Right renal cortex interstitium (tissue), 3 donors: ENCODE data around the gene TCERG1. TPM values are rescaled to one million over a fixed set of nuclear protein-coding genes. Genes with fewer than 3 reads are reported as not detected.
"Not testable (repeated sequence)": the region's sequence is repeated elsewhere in the genome, so short reads cannot be mapped to it uniquely, and the experiment has no call there.

Source experiments
- DNase-seq, 3 donors: peaks; one replicate each; pipeline ENCODE4 v3.0.0-alpha.2; 2013; ENCODE audit warnings: low read depth in 3 of 3, low spot score in 2 of 3
- polyA plus RNA-seq, 3 donors: library from polyadenylated mRNA; unstranded; fragments of 120-200 nt; gene quantifications; one replicate each; pipeline ENCODE4 v1.2.1, GENCODE V29; 2013; ENCODE audit not compliant: insufficient read length in 3 of 3

TCERG1 gene
- polyA plus RNA-seq, 3 donors, result 100 to 122 (median 115) TPM

- DNase-seq, result peak in 1 of 3 donors; percentile 5
Measured at GRCh38 chr5:146516151-146516475, 69.0 kb downstream of the TCERG1 start, which contains the start of gene GPR151. GPR151 (minus strand) TSS chr5:146516190; CDS start chr5:146516113, 77 bp downstream.

- no peak for DNase-seq
Measured at GRCh38 chr5:146519554-146519953, 72.4 kb downstream of the TCERG1 start.

GRCh38 chr5:146520731-146521130 is 73.6 kb downstream of the TCERG1 start:
- DNase-seq, result no peak

- DNase-seq, result no peak
Measured at GRCh38 chr5:146521403-146522106, 74.4 kb downstream of the TCERG1 start.

- DNase-seq, result no peak
Measured at GRCh38 chr5:146523698-146524097, 76.6 kb downstream of the TCERG1 start.

GRCh38 chr5:146527785-146528184 is 80.7 kb downstream of the TCERG1 start:
- no peak for DNase-seq

- DNase-seq, result no peak
Measured at GRCh38 chr5:146528236-146528635, 81.1 kb downstream of the TCERG1 start.

- no peak for DNase-seq
Measured at GRCh38 chr5:146529984-146530383, 82.9 kb downstream of the TCERG1 start.

- peak in 2 of 3 donors; percentile 25 to 47 for DNase-seq
Measured at GRCh38 chr5:146533260-146533857, 86.2 kb downstream of the TCERG1 start.

GRCh38 chr5:146533882-146534281 is 86.7 kb downstream of the TCERG1 start:
- no peak for DNase-seq

- no peak for DNase-seq
Measured at GRCh38 chr5:146538432-146538831, 91.3 kb downstream of the TCERG1 start.

- DNase-seq, result no peak
Measured at GRCh38 chr5:146539973-146540372, 92.8 kb downstream of the TCERG1 start.

- DNase-seq, result no peak
Measured at GRCh38 chr5:146540414-146540813, 93.3 kb downstream of the TCERG1 start.

- peak in 2 of 3 donors; percentile 18 to 25 for DNase-seq
Measured at GRCh38 chr5:146541958-146542849, 95.1 kb downstream of the TCERG1 start.

GRCh38 chr5:146544232-146544631 is 97.1 kb downstream of the TCERG1 start:
- DNase-seq, result no peak

- DNase-seq, result no peak
Measured at GRCh38 chr5:146548781-146549449, 101.8 kb downstream of the TCERG1 start.

GRCh38 chr5:146549615-146550014 is 102.5 kb downstream of the TCERG1 start:
- no peak for DNase-seq

- no peak for DNase-seq
Measured at GRCh38 chr5:146553446-146553845, 106.3 kb downstream of the TCERG1 start.

GRCh38 chr5:146556884-146557283 is 109.8 kb downstream of the TCERG1 start:
- not testable (repeated sequence) for DNase-seq

- DNase-seq, result no peak
Measured at GRCh38 chr5:146560205-146560812, 113.2 kb downstream of the TCERG1 start.
